Measurements from ENCODE around the gene TSEN15.

TSEN15 gene

DNA sequence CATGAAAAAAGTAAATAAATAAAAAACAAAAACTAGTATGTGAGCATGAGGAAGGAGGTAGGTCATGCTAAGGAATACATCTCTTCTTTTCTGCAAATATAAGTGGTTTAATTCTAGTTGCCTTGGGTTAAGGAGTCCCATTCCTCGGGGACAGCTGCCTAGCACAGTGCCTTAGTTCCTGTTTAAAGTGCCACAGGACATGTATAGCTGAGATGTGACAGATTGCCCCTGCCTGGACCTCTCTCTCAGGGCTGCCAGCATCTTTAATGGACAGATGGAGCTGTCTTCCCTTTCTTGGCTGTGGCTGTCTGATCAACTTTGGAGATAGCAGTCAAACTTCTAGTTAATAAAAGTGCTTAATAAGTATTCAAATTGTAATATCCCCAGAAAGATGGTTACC is 50.0 kb downstream of the TSEN15 start:
- no peaks in the 10 kb centered on the region for H3K9me3 ChIP-seq (ENCODE audit: insufficient read depth, low read length)
- no peaks in the 10 kb centered on the region for H4K20me1 ChIP-seq (ENCODE audit: low read depth, low read length)
- no peak overlapping the region for H3K4me3 ChIP-seq (ENCODE audit: insufficient read depth, low read length, poor library complexity, severe bottlenecking)
- no peak overlapping the region for H2AFZ ChIP-seq (ENCODE audit: low read depth, low read length, severe bottlenecking)
- no peaks in the 10 kb centered on the region for H3K27me3 ChIP-seq (ENCODE audit: low read length)
- no peaks in the 10 kb centered on the region for H3K9me2 ChIP-seq (replicated peaks; ENCODE audit: insufficient read depth, low read length)
- TF ChIP-seq, protein P1, sequence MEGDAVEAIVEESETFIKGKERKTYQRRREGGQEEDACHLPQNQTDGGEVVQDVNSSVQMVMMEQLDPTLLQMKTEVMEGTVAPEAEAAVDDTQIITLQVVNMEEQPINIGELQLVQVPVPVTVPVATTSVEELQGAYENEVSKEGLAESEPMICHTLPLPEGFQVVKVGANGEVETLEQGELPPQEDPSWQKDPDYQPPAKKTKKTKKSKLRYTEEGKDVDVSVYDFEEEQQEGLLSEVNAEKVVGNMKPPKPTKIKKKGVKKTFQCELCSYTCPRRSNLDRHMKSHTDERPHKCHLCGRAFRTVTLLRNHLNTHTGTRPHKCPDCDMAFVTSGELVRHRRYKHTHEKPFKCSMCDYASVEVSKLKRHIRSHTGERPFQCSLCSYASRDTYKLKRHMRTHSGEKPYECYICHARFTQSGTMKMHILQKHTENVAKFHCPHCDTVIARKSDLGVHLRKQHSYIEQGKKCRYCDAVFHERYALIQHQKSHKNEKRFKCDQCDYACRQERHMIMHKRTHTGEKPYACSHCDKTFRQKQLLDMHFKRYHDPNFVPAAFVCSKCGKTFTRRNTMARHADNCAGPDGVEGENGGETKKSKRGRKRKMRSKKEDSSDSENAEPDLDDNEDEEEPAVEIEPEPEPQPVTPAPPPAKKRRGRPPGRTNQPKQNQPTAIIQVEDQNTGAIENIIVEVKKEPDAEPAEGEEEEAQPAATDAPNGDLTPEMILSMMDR (IDR thresholded peaks at IDR 0.05; ENCODE audit: insufficient read depth, low read length, poor library complexity, severe bottlenecking), result no peak
- TF ChIP-seq EZH2phosphoT487 (conservative IDR thresholded peaks at IDR 0.05; ENCODE audit: low read length), result no peak
- H3K79me2 ChIP-seq (ENCODE audit: insufficient read depth, low read length), result no peaks in the 10 kb centered on the region
- no peak overlapping the region for H3K27ac ChIP-seq (ENCODE audit: low read depth, low read length)
- no peaks in the 10 kb centered on the region for H3K36me3 ChIP-seq (ENCODE audit: low read length)
- no peak overlapping the region for H3K4me2 ChIP-seq (ENCODE audit: low read depth, low read length, poor library complexity, severe bottlenecking)
- H3F3A ChIP-seq (ENCODE audit: insufficient read depth), result no peaks in the 10 kb centered on the region
- no peak overlapping the region for H3K9ac ChIP-seq (ENCODE audit: low read length)

DNA sequence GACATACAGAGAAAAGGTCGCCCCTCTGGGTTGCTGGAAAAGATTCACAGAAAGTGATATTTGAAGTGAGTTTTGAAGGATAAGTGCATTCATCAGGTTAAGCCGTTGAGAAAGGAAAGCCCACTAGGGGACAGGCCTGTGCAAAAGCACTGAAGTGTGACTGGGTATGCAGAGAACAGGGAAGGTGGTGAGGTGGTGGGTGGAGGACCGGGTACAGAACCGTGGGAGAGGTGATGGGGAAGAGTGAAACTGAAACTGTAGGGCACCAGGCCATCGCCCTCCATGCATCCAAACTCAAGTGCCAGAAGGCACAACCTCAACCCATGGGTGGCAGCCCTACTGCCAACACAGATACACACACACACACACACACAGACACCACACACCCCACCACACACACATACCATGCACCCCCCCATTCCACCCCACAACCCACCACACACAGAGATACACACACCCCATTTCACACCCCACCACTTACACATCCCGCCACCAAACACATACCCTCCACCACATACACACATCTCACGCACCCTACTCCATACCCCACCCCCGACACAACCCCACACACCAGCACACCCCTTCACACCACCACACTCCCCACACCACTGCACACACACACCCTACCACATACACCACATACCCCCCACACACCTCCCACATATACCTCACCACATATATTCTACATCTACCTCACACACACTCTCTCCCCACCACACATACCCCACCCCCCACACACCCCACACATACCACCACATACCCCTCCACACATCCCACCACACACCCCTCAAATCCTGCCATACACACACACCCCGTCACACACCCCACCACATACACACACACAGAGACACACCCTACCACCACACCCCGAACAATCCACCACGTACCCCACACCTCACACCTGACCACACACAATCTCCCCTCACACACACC is 59.0 kb downstream of the TSEN15 start:
- H3K27ac ChIP-seq (ENCODE audit: low read depth, low read length), result no peak overlapping the region
- no peak overlapping the region for H2AFZ ChIP-seq (ENCODE audit: low read depth, low read length, severe bottlenecking)
- no peak overlapping the region for H3K4me2 ChIP-seq (ENCODE audit: low read depth, low read length, poor library complexity, severe bottlenecking)
- no peaks in the 10 kb centered on the region for H3K9me2 ChIP-seq (replicated peaks; ENCODE audit: insufficient read depth, low read length)
- no peak overlapping the region for H3K4me3 ChIP-seq (ENCODE audit: insufficient read depth, low read length, poor library complexity, severe bottlenecking)
- no peaks in the 10 kb centered on the region for H3K9me3 ChIP-seq (ENCODE audit: insufficient read depth, low read length)
- no peaks in the 10 kb centered on the region for H3K27me3 ChIP-seq (ENCODE audit: low read length)
- no peaks in the 10 kb centered on the region for H4K20me1 ChIP-seq (ENCODE audit: low read depth, low read length)
- no peak for TF ChIP-seq EZH2phosphoT487 (conservative IDR thresholded peaks at IDR 0.05; ENCODE audit: low read length)
- TF ChIP-seq, protein P1 (IDR thresholded peaks at IDR 0.05; ENCODE audit: insufficient read depth, low read length, poor library complexity, severe bottlenecking), result no peak
- H3K36me3 ChIP-seq (ENCODE audit: low read length), result no peaks in the 10 kb centered on the region
- H3K79me2 ChIP-seq (ENCODE audit: insufficient read depth, low read length), result no peaks in the 10 kb centered on the region
- H3F3A ChIP-seq (ENCODE audit: insufficient read depth), result no peaks in the 10 kb centered on the region
- no peak overlapping the region for H3K9ac ChIP-seq (ENCODE audit: low read length)

DNA sequence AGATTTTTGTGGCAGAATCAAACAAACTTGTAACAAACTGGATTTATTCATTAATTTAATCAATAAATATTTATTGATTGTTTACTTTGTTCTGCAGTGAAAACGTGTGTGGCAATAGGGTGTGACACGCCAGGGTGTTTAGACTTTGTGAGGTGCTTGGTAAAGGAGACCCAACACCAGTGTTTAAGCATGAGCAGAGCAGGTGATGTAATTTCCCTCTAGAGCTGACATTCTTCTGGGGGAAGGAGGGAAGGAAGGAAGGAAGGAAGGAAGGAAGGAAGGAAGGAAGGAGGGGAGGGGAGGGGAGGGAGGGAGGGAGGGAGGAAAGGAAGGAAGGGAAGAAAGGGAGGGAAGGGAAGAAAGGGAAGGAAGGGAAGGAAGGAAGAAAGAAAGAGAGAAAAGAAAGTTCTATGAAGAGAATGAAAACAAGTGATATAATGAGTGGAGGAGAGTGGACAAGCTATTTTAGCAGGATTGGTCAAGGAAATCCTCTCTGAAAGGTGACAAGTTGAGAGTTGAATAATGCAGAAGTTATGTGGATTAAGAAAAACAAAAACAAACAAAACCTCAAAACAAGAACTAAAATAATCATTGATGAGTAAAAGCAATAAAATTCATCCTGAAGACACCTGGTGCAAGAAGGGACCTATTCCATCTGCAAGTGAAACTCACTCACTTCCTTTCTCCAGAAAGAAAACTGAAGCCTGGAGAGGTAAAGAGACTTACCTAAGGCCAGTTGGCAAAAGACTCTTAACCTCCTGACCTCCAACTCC is 60.8 kb downstream of the TSEN15 start:
- H3K36me3 ChIP-seq (ENCODE audit: low read length), result no peaks in the 10 kb centered on the region
- TF ChIP-seq, protein P1 (IDR thresholded peaks at IDR 0.05; ENCODE audit: insufficient read depth, low read length, poor library complexity, severe bottlenecking), result no peak
- TF ChIP-seq EZH2phosphoT487 (conservative IDR thresholded peaks at IDR 0.05; ENCODE audit: low read length), result no peak
- H3K9me2 ChIP-seq (replicated peaks; ENCODE audit: insufficient read depth, low read length), result no peaks in the 10 kb centered on the region
- no peaks in the 10 kb centered on the region for H4K20me1 ChIP-seq (ENCODE audit: low read depth, low read length)
- no peak overlapping the region for H3K9ac ChIP-seq (ENCODE audit: low read length)
- no peak overlapping the region for H3K4me2 ChIP-seq (ENCODE audit: low read depth, low read length, poor library complexity, severe bottlenecking)
- H3K79me2 ChIP-seq (ENCODE audit: insufficient read depth, low read length), result no peaks in the 10 kb centered on the region
- H3K4me3 ChIP-seq (ENCODE audit: insufficient read depth, low read length, poor library complexity, severe bottlenecking), result no peak overlapping the region
- no peaks in the 10 kb centered on the region for H3K27me3 ChIP-seq (ENCODE audit: low read length)
- no peaks in the 10 kb centered on the region for H3F3A ChIP-seq (ENCODE audit: insufficient read depth)
- no peaks in the 10 kb centered on the region for H3K9me3 ChIP-seq (ENCODE audit: insufficient read depth, low read length)
- no peak overlapping the region for H3K27ac ChIP-seq (ENCODE audit: low read depth, low read length)
- no peak overlapping the region for H2AFZ ChIP-seq (ENCODE audit: low read depth, low read length, severe bottlenecking)

Data from SU-DHL-6 (cell line).